H1 (cell line): ENCODE results near the gene DAZAP1. TPM values are rescaled to one million over a fixed set of nuclear protein-coding genes. Genes with fewer than 3 reads are reported as not detected.

Experiments used
- ATF2 ChIP-seq: IDR thresholded peaks from 2 replicates; pipeline ENCODE4 v1.6.1; 2012; ENCODE audit warnings: low read length, inconsistent platforms
- CHD7 ChIP-seq: fragments of 300-600 bp; sonication (generic); IDR thresholded peaks from 2 replicates; pipeline ENCODE4 v1.7.1; 2012; ENCODE audit warnings: low read length, moderate library complexity, mild to moderate bottlenecking, inconsistent platforms; ENCODE audit not compliant: insufficient replicate concordance
- polyA plus RNA-seq, 7 experiments: library from polyadenylated mRNA; depleted of rRNA in 3 of 7; stranded (reverse) in 5 of 7; unstranded in 2 of 7; fragments of >200 nt in 5 of 7; fragments of 200-250 nt in 2 of 7; gene quantifications; 1 replicate in 5 of 7; 2 replicates in 1 of 7; 4 replicates in 1 of 7; pipeline versions ENCODE4 v1.2.1 to v1.2.3, GENCODE V29; 2011 to 2013; ENCODE audit warnings: missing spikeins in 2 of 7, mixed read lengths in 2 of 7
- total RNA-seq: library from RNA; stranded (reverse); fragmentation: NEBNext Ultra II Directional; extraction: Animal tissue kit (Norgen Biotek cat#: 25700); gene quantifications from 2 replicates; pipeline ENCODE4 v1.2.1, GENCODE V29; 2021

DAZAP1 gene
- total and polyA plus RNA-seq, 2 of the 8 experiments (the other 6 are each of a cell fraction or from before 2014, with no cell fraction given), result 79.6 to 341 TPM

GRCh38 chr19:1360818-1361461 lies 46.4 kb upstream of the DAZAP1 start (continued):
- TF ChIP-seq ATF2, result no peak
- TF ChIP-seq CHD7, result no peak
